Naive thymus-derived CD4-positive, alpha-beta T cell (primary cell): ENCODE measurements around the gene AADACL3. TPM values are rescaled to one million over a fixed set of nuclear protein-coding genes. Genes with fewer than 3 reads are reported as not detected.
"Not testable (repeated sequence)": the region's sequence is repeated elsewhere in the genome, so short reads cannot be mapped to it uniquely, and the experiment has no call there.

Experiments
- ATAC-seq: fragments of 150-1000 bp; cut with Tn5 transposase; 2 replicates; pipeline ENCODE4 v1.10.0; 2021; ENCODE audit warnings: mild to moderate bottlenecking, moderate library complexity
- CTCF ChIA-PET: fragments of 350-600 bp; sonication (Branson Sonifier 250); formaldehyde crosslinking; loops from one replicate; lab custom pipeline; 2021; ENCODE audit warnings: antibody characterized with exemption; lab: Charles Lee
- POLR2A ChIA-PET: fragments of 350-600 bp; sonication (Branson Sonifier 250); formaldehyde crosslinking; loops from one replicate; lab custom pipeline; 2021; ENCODE audit warnings: antibody characterized with exemption, inconsistent platforms; lab: Charles Lee
- DNase-seq, 9 donors: peaks; one replicate each; pipeline versions ENCODE4 v3.0.0 to v3.0.0-alpha.2; 2020 to 2022; ENCODE audit warnings: mixed read lengths in 1 of 9
- H3K27ac ChIP-seq: one replicate; pipeline ENCODE4 v1.7.0; 2013; ENCODE audit warnings: mild to moderate bottlenecking, low read depth, low read length, moderate library complexity
- H3K27me3 ChIP-seq, 2 donors: one replicate each; pipeline ENCODE4 v1.7.0; 2013; ENCODE audit warnings: low read length in 2 of 2, mild to moderate bottlenecking in 2 of 2, moderate library complexity in 2 of 2; ENCODE audit not compliant: control insufficient read depth in 2 of 2, insufficient read depth in 2 of 2
- H3K36me3 ChIP-seq, 3 experiments: 1 replicate in 2 of 3; 2 replicates in 1 of 3; pipeline ENCODE4 v1.7.0; 2013; ENCODE audit warnings: low read length in 3 of 3, mild to moderate bottlenecking in 3 of 3, moderate library complexity in 1 of 3; ENCODE audit not compliant: insufficient read depth in 3 of 3, control insufficient read depth in 2 of 3
- H3K4me1 ChIP-seq, 2 donors: one replicate each; pipeline ENCODE4 v1.7.0; 2013; ENCODE audit warnings: low read length in 2 of 2, mild to moderate bottlenecking in 2 of 2, moderate library complexity in 1 of 2; ENCODE audit not compliant: control insufficient read depth in 2 of 2, insufficient read depth in 2 of 2
- H3K4me3 ChIP-seq: 2 replicates; pipeline ENCODE4 v1.7.0; 2013; ENCODE audit warnings: mild to moderate bottlenecking, low read length
- H3K9me3 ChIP-seq, 3 experiments: 1 replicate in 2 of 3; 2 replicates in 1 of 3; pipeline ENCODE4 v1.7.0; 2013; ENCODE audit warnings: low read length in 3 of 3; ENCODE audit not compliant: control insufficient read depth in 2 of 3
- H3K27ac Mint-ChIP-seq, 9 donors: one replicate each; pipeline ENCODE4 v1.8.0; 2020 to 2022; ENCODE audit warnings: mixed read lengths in 9 of 9, mild to moderate bottlenecking in 8 of 9, moderate library complexity in 5 of 9, inconsistent platforms in 2 of 9
- H3K27me3 Mint-ChIP-seq, 5 donors: one replicate each; pipeline ENCODE4 v1.8.0; 2021 to 2022; ENCODE audit warnings: mixed read lengths in 5 of 5, mild to moderate bottlenecking in 1 of 5
- H3K36me3 Mint-ChIP-seq, 5 donors: one replicate each; pipeline ENCODE4 v1.8.0; 2020 to 2022; ENCODE audit warnings: mixed read lengths in 5 of 5, mild to moderate bottlenecking in 3 of 5, inconsistent platforms in 1 of 5
- H3K4me1 Mint-ChIP-seq, 7 donors: one replicate each; pipeline ENCODE4 v1.8.0; 2020 to 2022; ENCODE audit warnings: mixed read lengths in 7 of 7, mild to moderate bottlenecking in 3 of 7, inconsistent platforms in 1 of 7
- H3K4me3 Mint-ChIP-seq, 10 donors: one replicate each; pipeline ENCODE4 v1.8.0; 2020 to 2022; ENCODE audit warnings: mild to moderate bottlenecking in 10 of 10, mixed read lengths in 10 of 10, moderate library complexity in 6 of 10, inconsistent platforms in 2 of 10
- H3K9me3 Mint-ChIP-seq, 11 donors: one replicate each; pipeline ENCODE4 v1.8.0; 2020 to 2022; ENCODE audit warnings: mixed read lengths in 11 of 11, mild to moderate bottlenecking in 4 of 11, inconsistent platforms in 1 of 11, moderate library complexity in 1 of 11
- intact Hi-C, 2 donors: fragments of 100-400 bp; cut with micrococcal nuclease; formaldehyde crosslinking; loops; one replicate each; pipeline ENCODE4 v1.15.1; 2023
- polyA plus RNA-seq, 2 donors: library from polyadenylated mRNA; unstranded; fragments of 300-500 nt; fragmentation: Illumina TruSeq; gene quantifications; one replicate each; pipeline ENCODE4 v1.2.3, GENCODE V29; 2021
- total RNA-seq, 6 experiments: library from RNA in 5 of 6; stranded (reverse) in 5 of 6; gene quantifications; 1 replicate in 5 of 6; 2 replicates in 1 of 6; pipeline ENCODE4 v1.2.3 and lab custom pipeline; 2021 to 2026

AADACL3 gene, protein sequence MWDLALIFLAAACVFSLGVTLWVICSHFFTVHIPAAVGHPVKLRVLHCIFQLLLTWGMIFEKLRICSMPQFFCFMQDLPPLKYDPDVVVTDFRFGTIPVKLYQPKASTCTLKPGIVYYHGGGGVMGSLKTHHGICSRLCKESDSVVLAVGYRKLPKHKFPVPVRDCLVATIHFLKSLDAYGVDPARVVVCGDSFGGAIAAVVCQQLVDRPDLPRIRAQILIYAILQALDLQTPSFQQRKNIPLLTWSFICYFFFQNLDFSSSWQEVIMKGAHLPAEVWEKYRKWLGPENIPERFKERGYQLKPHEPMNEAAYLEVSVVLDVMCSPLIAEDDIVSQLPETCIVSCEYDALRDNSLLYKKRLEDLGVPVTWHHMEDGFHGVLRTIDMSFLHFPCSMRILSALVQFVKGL
- total RNA-seq, result not detected
- not detected for polyA plus RNA-seq
- total RNA-seq (lab: John Stamatoyannopoulos, UW), result not detected

DNA sequence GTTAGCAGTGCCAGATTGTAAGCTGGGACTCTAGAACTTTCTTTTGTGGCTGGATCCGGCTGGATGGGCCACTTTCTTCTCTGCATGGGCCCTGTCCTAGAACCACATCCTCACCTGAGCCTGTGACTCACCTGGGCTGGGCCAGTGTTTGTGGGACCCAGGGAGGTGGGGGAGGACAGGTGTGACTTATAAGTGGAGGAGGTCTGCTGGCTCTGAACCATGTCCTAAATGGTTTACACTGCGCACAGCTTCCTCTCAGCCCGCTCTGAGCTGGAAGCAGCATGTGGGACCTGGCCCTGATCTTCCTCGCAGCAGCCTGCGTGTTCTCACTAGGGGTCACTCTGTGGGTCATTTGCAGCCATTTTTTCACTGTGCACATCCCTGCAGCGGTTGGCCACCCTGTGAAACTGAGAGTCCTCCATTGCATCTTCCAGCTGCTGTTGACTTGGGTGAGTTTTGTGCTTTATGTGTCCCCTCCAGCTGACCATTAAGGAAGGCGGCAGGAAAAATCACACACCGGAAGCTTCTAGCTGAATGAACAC lies at the start of gene AADACL3:
Gene AADACL3 (plus strand): TSS at position 215 of the 542 bp plus-strand sequence. CDS start 67 bp downstream, at position 282.
- ChIA-PET CTCF (no interaction called here), POLR2A (no interaction called here)
- Mint-ChIP-seq H3K27ac (no peak within 1 kb of the TSS), H3K27me3 (peaks cover 7 to 52% (median 17%) of the 10 kb centered on the region in 5 donors), H3K4me3 (no peak within 1 kb of the TSS), H3K36me3 (no peaks in the 10 kb centered on the region), H3K4me1 (no peaks in the 10 kb centered on the region), H3K9me3 (no peaks in the 10 kb centered on the region)
- DNase-seq (no peak), ATAC-seq (no peak)
- no peaks in the 10 kb centered on the region for H3K36me3 ChIP-seq
- H3K9me3 ChIP-seq, result no peaks in the 10 kb centered on the region
- no peak within 1 kb of the TSS for H3K4me3 ChIP-seq
- H3K27ac ChIP-seq, result no peak within 1 kb of the TSS
- no peaks in the 10 kb centered on the region for H3K27me3 ChIP-seq
- intact Hi-C loops, result no loop called here
- no peaks in the 10 kb centered on the region for H3K4me1 ChIP-seq

DNA sequence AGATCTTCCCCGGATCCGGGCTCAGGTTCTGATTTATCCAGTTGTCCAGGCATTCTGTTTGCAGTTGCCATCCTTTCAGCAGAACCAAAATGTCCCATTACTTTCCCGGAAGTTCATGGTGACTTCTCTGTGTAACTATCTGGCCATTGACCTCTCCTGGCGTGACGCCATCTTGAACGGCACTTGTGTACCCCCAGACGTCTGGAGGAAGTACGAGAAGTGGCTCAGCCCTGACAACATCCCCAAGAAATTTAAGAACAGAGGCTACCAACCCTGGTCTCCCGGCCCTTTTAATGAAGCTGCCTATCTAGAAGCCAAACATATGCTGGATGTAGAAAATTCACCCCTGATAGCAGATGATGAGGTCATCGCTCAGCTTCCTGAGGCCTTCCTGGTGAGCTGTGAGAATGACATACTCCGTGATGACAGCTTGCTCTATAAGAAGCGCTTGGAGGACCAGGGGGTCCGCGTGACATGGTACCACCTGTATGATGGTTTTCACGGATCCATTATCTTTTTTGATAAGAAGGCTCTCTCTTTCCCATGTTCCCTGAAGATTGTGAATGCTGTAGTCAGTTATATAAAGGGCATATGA lies 49.7 kb upstream of the AADACL3 start:
- no peak overlapping the region for H3K4me3 ChIP-seq
- H3K27ac ChIP-seq, result no peak overlapping the region
- no peaks in the 10 kb centered on the region for H3K4me1 Mint-ChIP-seq
- no peaks in the 10 kb centered on the region for H3K27me3 ChIP-seq
- H3K27me3 Mint-ChIP-seq, result peaks cover 0 to 10% (median 1%) of the 10 kb centered on the region in 5 donors
- ChIA-PET POLR2A (no interaction called here), CTCF (no interaction called here)
- H3K4me1 ChIP-seq, result no peaks in the 10 kb centered on the region
- peaks cover 0 to 17% (median 7%) of the 10 kb centered on the region in 11 donors for H3K9me3 Mint-ChIP-seq
- intact Hi-C loops, result no loop called here
- H3K36me3 Mint-ChIP-seq, result peaks cover 0 to 4% (median 0%) of the 10 kb centered on the region in 5 donors
- no peak overlapping the region for H3K27ac Mint-ChIP-seq
- H3K36me3 ChIP-seq, result no peaks in the 10 kb centered on the region
- H3K9me3 ChIP-seq, result peaks cover 0 to 7% (median 0%) of the 10 kb centered on the region in 3 experiments
- no peak overlapping the region for H3K4me3 Mint-ChIP-seq
- DNase-seq (no peak), ATAC-seq (no peak)

DNA sequence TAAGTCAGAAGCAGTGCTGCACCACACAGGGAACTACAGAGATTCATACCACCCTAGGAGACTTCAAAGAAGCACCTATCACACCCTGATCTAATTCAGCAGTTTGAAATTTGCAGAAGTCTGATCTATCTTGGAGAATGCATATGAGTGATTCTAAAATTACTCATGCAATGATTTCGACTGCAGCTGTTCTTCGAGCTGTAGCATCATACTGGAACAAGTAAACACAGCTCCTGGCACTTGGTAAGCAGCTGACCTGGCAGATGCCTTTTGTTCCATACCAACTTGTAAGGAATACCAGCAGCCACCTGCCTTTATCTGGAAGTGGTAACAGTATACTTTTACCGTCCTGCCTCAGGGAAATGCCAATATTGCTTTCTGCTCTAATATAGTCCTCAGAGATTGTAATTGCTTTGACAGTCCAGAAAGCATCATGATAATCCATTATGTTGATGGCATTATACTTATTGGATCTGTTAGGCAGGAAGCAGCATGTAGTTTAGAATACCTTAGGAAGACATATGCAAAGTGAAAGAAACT lies 46.3 kb upstream of the AADACL3 start:
- Mint-ChIP-seq H3K27me3 (peaks cover 0 to 29% (median 18%) of the 10 kb centered on the region in 5 donors), H3K36me3 (peaks cover 0 to 4% (median 0%) of the 10 kb centered on the region in 5 donors), H3K4me3 (no peak overlapping the region), H3K4me1 (no peaks in the 10 kb centered on the region), H3K9me3 (peaks cover 0 to 13% (median 6%) of the 10 kb centered on the region in 11 donors), H3K27ac (no peak overlapping the region)
- H3K27ac ChIP-seq, result no peak overlapping the region
- intact Hi-C loops, result no loop called here
- no peaks in the 10 kb centered on the region for H3K36me3 ChIP-seq
- ChIA-PET CTCF (no interaction called here), POLR2A (no interaction called here)
- peaks cover 0 to 7% (median 0%) of the 10 kb centered on the region in 3 experiments for H3K9me3 ChIP-seq
- ATAC-seq, result no peak
- H3K4me1 ChIP-seq, result no peaks in the 10 kb centered on the region
- DNase-seq, result no peak
- H3K27me3 ChIP-seq, result no peaks in the 10 kb centered on the region
- no peak overlapping the region for H3K4me3 ChIP-seq

DNA sequence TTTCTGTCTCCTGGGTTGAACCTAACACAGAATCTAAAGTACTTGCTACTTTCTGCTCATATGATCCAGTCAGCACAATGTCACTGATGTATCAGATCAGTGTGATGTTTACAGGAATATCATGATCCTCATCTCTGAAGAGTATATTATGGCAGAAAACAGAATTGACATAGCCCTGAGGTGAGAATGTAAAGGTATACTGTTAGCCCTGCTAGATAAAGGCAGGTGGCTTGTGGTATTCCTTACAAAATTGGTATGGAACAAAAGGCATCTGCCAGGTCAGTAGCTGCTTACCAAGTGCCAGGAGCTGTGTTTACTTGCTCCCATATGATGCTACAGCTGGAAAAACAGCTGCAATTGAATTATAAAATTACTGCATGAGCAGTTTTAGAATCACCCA lies 41.6 kb upstream of the AADACL3 start:
- no peaks in the 10 kb centered on the region for H3K4me1 Mint-ChIP-seq
- peaks cover 0 to 13% (median 1%) of the 10 kb centered on the region in 11 donors for H3K9me3 Mint-ChIP-seq
- Histone ChIP-seq H3K4me3 (no peak overlapping the region), H3K4me1 (no peaks in the 10 kb centered on the region), H3K36me3 (no peaks in the 10 kb centered on the region), H3K27ac (no peak overlapping the region), H3K27me3 (no peaks in the 10 kb centered on the region), H3K9me3 (no peaks in the 10 kb centered on the region)
- intact Hi-C loops, result no loop called here
- H3K4me3 Mint-ChIP-seq, result no peak overlapping the region
- peaks cover 12 to 35% (median 23%) of the 10 kb centered on the region in 5 donors for H3K27me3 Mint-ChIP-seq
- H3K36me3 Mint-ChIP-seq, result no peaks in the 10 kb centered on the region
- POLR2A ChIA-PET, result no interaction called here
- no peak for DNase-seq
- no peak overlapping the region for H3K27ac Mint-ChIP-seq
- CTCF ChIA-PET, result no interaction called here
- ATAC-seq, result no peak

DNA sequence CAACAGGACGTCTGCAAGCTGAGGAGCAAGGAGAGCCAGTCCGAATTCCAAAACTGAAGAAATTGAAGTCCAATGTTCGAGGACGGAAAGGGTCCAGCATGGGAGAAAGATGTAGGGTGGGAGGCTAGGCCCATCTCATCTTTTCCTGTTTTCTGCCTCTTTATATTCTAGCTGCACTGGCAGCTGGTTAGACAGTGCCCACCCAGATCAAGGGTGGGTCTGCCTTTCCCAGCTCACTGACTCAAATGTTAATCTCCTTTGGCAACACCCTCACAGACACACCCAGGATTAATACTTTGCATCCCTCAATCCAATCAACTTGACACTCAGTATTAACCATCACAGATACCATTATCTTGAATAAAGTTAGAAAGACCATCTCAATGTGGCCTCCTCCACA lies 39.8 kb upstream of the AADACL3 start:
- peaks cover 0 to 28% (median 7%) of the 10 kb centered on the region in 11 donors for H3K9me3 Mint-ChIP-seq

DNA sequence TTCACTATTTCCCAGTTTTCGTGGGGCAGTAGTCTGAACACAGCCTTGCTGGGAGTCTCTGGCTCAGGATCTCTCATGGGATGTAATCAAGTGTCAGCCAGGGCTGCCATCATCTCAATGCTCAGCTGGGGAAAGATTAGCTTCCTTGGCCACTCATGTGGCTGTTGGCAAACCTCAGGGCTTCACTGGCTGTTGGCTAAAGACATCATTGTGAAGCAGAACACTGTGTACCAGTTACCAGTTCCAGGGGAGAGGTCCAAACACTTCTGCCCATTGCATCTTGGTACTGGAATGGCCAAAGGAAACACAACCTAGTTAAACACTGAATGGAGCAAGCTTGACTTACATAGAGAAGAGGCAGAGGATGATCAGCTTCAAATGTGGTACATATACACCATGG lies 38.3 kb upstream of the AADACL3 start:
- CTCF ChIA-PET, result no interaction called here

More for the DNA sequence above, 39.8 kb upstream of the AADACL3 start:
- H3K27me3 Mint-ChIP-seq, result peaks cover 12 to 36% (median 34%) of the 10 kb centered on the region in 5 donors
- H3K4me3 Mint-ChIP-seq, H3K4me1 Mint-ChIP-seq, H3K4me3 ChIP-seq, H3K9me3 ChIP-seq, H3K36me3 ChIP-seq, H3K27ac ChIP-seq, DNase-seq, H3K36me3 Mint-ChIP-seq, intact Hi-C loops, H3K27ac Mint-ChIP-seq, H3K27me3 ChIP-seq, H3K4me1 ChIP-seq, ATAC-seq, POLR2A ChIA-PET: not testable (repeated sequence)
- CTCF ChIA-PET, result interaction anchor here (1.0 kb wide), 1 partner anchor 17 kb away, joined by 3 read pairs; no protein-coding TSS in a partner anchor

More for the DNA sequence above, 38.3 kb upstream of the AADACL3 start:
- POLR2A ChIA-PET, result no interaction called here
- peaks cover 0 to 4% of the 10 kb centered on the region in 2 donors for H3K27me3 ChIP-seq
- Mint-ChIP-seq H3K27me3 (peaks cover 12 to 26% (median 22%) of the 10 kb centered on the region in 5 donors), H3K9me3 (peaks cover 0 to 28% (median 7%) of the 10 kb centered on the region in 11 donors), H3K4me1 (no peaks in the 10 kb centered on the region), H3K36me3 (peaks cover 0 to 7% (median 0%) of the 10 kb centered on the region in 5 donors), H3K27ac (no peak overlapping the region), H3K4me3 (no peak overlapping the region)
- no peaks in the 10 kb centered on the region for H3K4me1 ChIP-seq
- no peak for ATAC-seq
- intact Hi-C loops, result no loop called here
- H3K4me3 ChIP-seq, result no peak overlapping the region
- H3K36me3 ChIP-seq, result no peaks in the 10 kb centered on the region
- DNase-seq, result no peak
- H3K9me3 ChIP-seq, result no peaks in the 10 kb centered on the region
- no peak overlapping the region for H3K27ac ChIP-seq
